ENCODE results near the gene ZFTA. TPM values are rescaled to one million over a fixed set of nuclear protein-coding genes. Genes with fewer than 3 reads are reported as not detected.

Gene ZFTA
- total and polyA plus RNA-seq, 3 donors from 2014 or later, result 12.0 to 31.0 (median 19.5) TPM

- no peaks in the 10 kb centered on the region for H3K27me3 ChIP-seq
- H3K9me3 ChIP-seq, result no peaks in the 10 kb centered on the region
- TF ChIP-seq CTCF (IDR thresholded peaks at IDR 0.05) (no peak), POLR2A (IDR thresholded peaks at IDR 0.05) (no peak)
- intact Hi-C loops (cut with DNase I; ENCODE audit: low total_unique reads), result loop anchor here (10.0 kb wide), 1 partner anchor 184 kb away; no protein-coding TSS in a partner anchor
- no peak overlapping the region for H3K4me3 ChIP-seq
- no peaks in the 10 kb centered on the region for H3K36me3 ChIP-seq (ENCODE audit: low read depth, missing control alignments)
- H3K27ac ChIP-seq, result no peak overlapping the region
- WGBS, 2 donors, result 64 to 77% methylated on average over 5 of the region's 5 CpGs
- H3K4me1 ChIP-seq, result peaks cover 8% of the 10 kb centered on the region
- DNase-seq, result no peak
Measured at GRCh38 chr11:63760487-63761079, 8.0 kb downstream of the ZFTA start.

GRCh38 chr11:63756919-63757761, 11.4 kb downstream of the ZFTA start:
- Histone ChIP-seq H3K4me3 (no peak overlapping the region), H3K4me1 (no peaks in the 10 kb centered on the region), H3K9me3 (no peaks in the 10 kb centered on the region), H3K36me3 (ENCODE audit: low read depth, missing control alignments) (no peaks in the 10 kb centered on the region), H3K27me3 (no peaks in the 10 kb centered on the region), H3K27ac (no peak overlapping the region)
- TF ChIP-seq CTCF (IDR thresholded peaks at IDR 0.05), result no peak
- TF ChIP-seq POLR2A (IDR thresholded peaks at IDR 0.05), result no peak
- DNase-seq, result no peak
- intact Hi-C loops (cut with DNase I; ENCODE audit: low total_unique reads), result no loop called here
- WGBS, 2 donors, result 84 to 91% methylated on average over 5 of the region's 5 CpGs

GRCh38 chr11:63749624-63750023, 19.0 kb downstream of the ZFTA start:
- Histone ChIP-seq H3K4me3 (no peak overlapping the region), H3K27me3 (no peaks in the 10 kb centered on the region), H3K9me3 (no peaks in the 10 kb centered on the region), H3K27ac (no peak overlapping the region), H3K4me1 (no peaks in the 10 kb centered on the region), H3K36me3 (ENCODE audit: low read depth, missing control alignments) (no peaks in the 10 kb centered on the region)
- intact Hi-C loops (cut with DNase I; ENCODE audit: low total_unique reads), result no loop called here
- no peak for DNase-seq
- WGBS, 2 donors, result 87 to 90% methylated on average over 4 of the region's 4 CpGs
- TF ChIP-seq POLR2A (IDR thresholded peaks at IDR 0.05) (no peak), CTCF (IDR thresholded peaks at IDR 0.05) (no peak)

- Histone ChIP-seq H3K27me3 (no peaks in the 10 kb centered on the region), H3K36me3 (ENCODE audit: low read depth, missing control alignments) (no peaks in the 10 kb centered on the region), H3K27ac (no peak overlapping the region), H3K4me1 (no peaks in the 10 kb centered on the region), H3K4me3 (no peak overlapping the region), H3K9me3 (no peaks in the 10 kb centered on the region)
- intact Hi-C loops (cut with DNase I; ENCODE audit: low total_unique reads), result no loop called here
- WGBS, 2 donors, result 79 to 88% methylated on average over 3 of the region's 3 CpGs
- no peak for DNase-seq
- no peak for TF ChIP-seq POLR2A (IDR thresholded peaks at IDR 0.05)
Measured at GRCh38 chr11:63747011-63747410, 21.6 kb downstream of the ZFTA start.

GRCh38 chr11:63745304-63746170, 23.0 kb downstream of the ZFTA start:
- no peaks in the 10 kb centered on the region for H3K4me1 ChIP-seq
- intact Hi-C loops (cut with DNase I; ENCODE audit: low total_unique reads), result no loop called here
- TF ChIP-seq POLR2A (IDR thresholded peaks at IDR 0.05), result no peak
- no peak for TF ChIP-seq CTCF (IDR thresholded peaks at IDR 0.05)
- H3K9me3 ChIP-seq, result no peaks in the 10 kb centered on the region
- no peak overlapping the region for H3K27ac ChIP-seq
- no peaks in the 10 kb centered on the region for H3K27me3 ChIP-seq
- no peak overlapping the region for H3K4me3 ChIP-seq
- no peaks in the 10 kb centered on the region for H3K36me3 ChIP-seq (ENCODE audit: low read depth, missing control alignments)
- 82 to 85% methylated on average over 13 of the region's 13 CpGs for WGBS, 2 donors
- DNase-seq, result no peak
